HG03196 (cell line): Measurements from ENCODE around the gene WFIKKN2.

Experiments used
- ATAC-seq: cut with Tn5 transposase; IDR thresholded peaks from one replicate; pipeline ENCODE4 v1.9.1; 2021; ENCODE audit not compliant: unreplicated experiment

The WFIKKN2 gene

DNA sequence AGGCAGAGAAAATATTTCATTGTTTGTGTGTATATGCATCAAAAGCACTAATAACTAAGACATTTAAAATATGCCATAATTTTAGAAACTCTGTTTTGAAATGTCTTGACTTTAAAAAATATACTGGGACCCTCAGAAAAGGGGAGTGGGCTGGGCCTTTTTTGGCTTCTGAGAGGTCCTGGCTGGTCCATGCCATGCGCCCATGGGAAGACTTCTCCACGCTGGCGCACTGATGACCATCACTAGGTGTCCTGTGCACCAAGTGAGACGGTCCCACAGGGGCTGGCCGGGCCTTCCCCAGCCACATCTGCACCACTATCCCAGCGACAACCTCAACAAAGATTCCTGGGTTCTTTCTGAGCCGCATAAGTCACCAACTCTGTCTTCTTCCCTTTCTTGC lies 27.0 kb upstream of the WFIKKN2 start:
- no peak for ATAC-seq

GRCh38 chr17:50808888-50809287 lies 26.5 kb upstream of the WFIKKN2 start:
- ATAC-seq = no peak

DNA sequence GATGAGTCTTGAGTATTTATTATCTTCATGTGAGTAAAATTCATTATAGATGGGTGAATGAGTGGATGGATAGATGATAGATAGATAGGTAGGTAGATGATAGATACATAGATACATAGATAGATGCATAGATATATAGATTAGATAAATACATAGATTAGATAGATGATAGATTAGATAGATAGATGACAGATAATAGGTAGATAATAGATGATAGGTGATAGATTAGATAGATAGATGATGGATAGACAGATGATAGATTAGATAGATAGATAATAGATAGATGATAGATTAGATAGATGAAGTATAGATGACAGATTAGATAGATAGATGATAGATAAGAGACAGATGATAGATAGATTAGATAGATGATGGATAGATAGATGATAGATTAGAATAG lies 21.8 kb upstream of the WFIKKN2 start:
- ATAC-seq = no peak

DNA sequence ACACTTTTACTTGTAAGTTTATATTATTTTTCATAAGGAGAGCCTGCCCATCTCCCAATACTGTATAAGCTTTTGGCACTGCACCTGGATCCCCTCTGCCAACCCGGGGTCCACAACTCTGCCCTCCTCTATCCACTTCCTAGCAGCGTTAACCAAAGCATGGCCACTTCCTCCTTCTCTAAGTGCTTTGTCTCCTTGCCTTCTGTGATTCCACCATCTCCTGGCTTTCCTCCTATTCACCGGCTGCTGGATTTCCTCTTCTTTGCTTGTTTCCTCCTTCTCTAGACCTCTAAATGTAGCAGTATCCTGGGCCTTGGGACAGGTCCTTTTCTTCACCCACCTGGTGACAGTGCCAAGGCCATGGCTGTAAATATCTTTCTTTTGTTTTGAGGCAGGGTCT lies 20.0 kb upstream of the WFIKKN2 start:
- ATAC-seq = no peak

DNA sequence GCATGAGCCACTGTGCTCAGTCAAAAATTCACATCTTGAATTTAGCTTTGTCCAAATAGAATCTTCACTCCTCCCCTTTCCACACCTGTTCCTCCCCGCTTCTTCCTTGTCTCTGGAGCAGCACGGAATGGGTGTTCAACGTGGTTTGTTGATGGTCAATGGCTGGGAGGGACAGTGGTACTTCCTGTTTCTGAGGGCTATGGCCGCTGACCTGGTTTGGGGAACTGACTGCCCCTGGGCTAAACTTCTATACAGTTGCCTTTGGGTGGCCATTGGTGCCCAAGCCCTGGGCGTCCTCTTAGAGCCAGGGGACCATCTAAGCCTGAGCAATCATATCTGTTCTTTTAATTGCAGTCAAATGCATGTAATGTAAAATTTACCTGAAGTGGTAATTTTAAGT lies 19.1 kb upstream of the WFIKKN2 start:
- no peak for ATAC-seq

- ATAC-seq = no peak
Measured at GRCh38 chr17:50816771-50817751, 18.3 kb upstream of the WFIKKN2 start.

- no peak for ATAC-seq
Measured at GRCh38 chr17:50817838-50818237, 17.5 kb upstream of the WFIKKN2 start.

- ATAC-seq = no peak
Measured at GRCh38 chr17:50818261-50818660, 17.1 kb upstream of the WFIKKN2 start.

GRCh38 chr17:50818921-50819657 lies 16.3 kb upstream of the WFIKKN2 start:
- no peak for ATAC-seq

DNA sequence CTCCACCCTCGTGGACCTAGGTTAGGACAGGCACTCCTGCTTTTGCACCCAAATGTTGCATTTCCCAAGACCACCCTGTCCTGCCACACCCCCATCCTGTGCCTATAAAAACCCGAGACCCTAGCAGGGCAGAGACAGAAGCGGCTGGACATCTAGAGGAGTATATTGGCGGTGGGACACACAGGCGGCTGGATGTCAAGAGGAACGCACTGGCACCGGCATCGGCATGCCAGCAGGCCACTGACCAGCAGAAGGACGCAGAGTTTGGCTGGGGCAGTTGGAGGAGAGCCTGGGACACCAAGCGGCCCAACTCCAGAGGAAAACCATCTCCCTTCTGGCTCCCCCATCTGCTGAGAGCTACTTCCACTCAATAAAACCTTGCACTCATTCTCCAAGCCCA lies 14.7 kb upstream of the WFIKKN2 start:
- ATAC-seq = no peak

GRCh38 chr17:50822550-50822949 lies 12.8 kb upstream of the WFIKKN2 start:
- no peak for ATAC-seq

GRCh38 chr17:50824429-50824828 lies 11.0 kb upstream of the WFIKKN2 start:
- no peak for ATAC-seq

DNA sequence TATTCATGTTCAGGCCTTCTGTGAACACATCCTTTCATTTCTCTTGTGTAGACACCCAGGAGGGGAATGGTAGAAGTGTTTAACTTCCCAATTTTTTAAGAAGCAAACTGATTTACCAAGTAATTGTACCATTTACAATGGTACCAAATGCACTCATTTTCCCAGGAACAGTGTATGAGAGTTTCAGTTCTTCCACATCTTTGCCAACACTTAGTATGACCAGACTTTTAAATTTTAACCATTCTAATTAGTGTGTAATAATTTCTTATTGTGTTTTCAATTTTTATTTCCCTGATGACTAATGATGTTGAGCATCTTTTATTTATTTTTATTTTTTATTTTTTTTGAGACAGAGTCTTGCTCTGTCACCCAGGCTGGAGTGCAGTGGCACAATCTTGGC lies 10.2 kb upstream of the WFIKKN2 start:
- no peak for ATAC-seq

GRCh38 chr17:50828508-50829170 lies 6.7 kb upstream of the WFIKKN2 start:
- ATAC-seq = no peak

- ATAC-seq = no peak
Measured at GRCh38 chr17:50829332-50829731, 6.1 kb upstream of the WFIKKN2 start.

DNA sequence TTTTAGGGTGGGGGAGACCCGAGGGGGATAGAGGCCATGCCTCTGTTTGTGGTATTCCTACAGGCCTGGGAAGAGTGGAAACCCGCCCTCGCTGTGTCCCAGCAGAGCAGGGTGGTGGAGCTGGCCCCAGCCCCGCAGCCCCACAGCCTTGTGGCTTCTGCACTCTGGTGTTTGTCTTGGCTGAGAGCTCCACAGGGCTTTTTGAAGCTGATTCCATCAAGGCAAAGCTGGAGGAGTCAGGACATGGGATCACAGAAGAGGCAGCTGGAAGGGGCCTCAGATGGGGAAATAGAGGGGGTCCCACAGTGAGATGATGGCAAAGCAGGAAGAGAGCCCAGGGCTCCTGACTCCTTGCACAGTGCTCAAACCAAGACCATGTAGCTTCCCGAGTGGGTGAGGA lies 5.0 kb upstream of the WFIKKN2 start:
- ATAC-seq = no peak

DNA sequence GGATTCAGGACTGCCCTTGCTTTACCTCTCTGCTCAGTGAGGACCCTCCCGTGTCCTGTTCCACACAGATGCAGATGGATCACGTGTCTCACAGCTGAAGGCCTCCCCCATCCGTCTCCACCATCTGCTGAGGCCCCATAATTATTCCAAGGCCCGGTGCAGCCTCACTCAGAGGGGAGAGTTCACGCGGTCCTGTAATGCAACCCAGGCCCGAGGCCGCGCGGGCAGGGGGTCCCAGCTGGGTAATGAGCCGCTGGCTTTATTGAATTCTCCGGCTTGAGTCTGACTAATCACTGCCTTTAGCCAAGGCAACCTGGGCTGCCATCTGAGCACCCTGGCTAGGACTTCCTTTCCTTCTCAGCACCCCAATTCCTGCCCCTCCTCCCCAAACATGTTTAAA lies 4.4 kb upstream of the WFIKKN2 start:
- ATAC-seq = no peak

GRCh38 chr17:50831471-50831928 lies 3.9 kb upstream of the WFIKKN2 start:
- ATAC-seq = no peak

DNA sequence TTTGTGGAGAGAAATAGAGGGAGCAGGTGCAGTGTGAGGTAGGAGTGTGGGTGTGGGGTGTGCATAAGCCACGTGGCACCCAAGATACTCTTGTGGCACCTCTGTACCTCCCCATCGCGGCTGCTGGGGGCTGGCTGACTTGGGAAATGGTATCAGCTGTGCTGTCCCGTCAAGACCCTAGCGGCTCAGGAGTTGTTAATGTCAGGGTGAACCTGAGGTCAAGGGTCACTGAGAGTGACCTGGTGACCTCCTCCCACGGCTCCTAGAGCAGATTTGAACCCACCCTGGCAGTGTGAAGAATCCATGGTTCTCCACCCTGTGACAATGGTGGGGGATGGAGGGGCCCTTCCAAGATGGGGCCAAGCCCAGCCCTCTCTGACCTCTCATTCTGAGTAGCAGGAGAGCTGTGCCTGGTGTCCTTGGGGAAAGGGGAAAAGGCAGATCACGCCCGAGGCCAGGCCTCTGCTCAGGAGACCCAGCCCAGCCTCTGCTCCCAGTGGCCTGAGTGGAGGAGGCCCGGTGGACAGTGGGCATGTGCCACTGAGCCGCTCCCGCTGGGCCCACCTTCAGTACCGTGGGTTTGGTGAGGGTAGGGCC lies 3.0 kb upstream of the WFIKKN2 start:
- no peak for ATAC-seq

- no peak for ATAC-seq
Measured at GRCh38 chr17:50832864-50833381, 2.5 kb upstream of the WFIKKN2 start.
